HG03103 (cell line): ENCODE results near the gene TMPRSS2.

Experiments used
- ATAC-seq: cut with Tn5 transposase; IDR thresholded peaks from one replicate; pipeline ENCODE4 v1.9.1; 2021; ENCODE audit warnings: low read depth; ENCODE audit not compliant: unreplicated experiment

The TMPRSS2 gene

DNA sequence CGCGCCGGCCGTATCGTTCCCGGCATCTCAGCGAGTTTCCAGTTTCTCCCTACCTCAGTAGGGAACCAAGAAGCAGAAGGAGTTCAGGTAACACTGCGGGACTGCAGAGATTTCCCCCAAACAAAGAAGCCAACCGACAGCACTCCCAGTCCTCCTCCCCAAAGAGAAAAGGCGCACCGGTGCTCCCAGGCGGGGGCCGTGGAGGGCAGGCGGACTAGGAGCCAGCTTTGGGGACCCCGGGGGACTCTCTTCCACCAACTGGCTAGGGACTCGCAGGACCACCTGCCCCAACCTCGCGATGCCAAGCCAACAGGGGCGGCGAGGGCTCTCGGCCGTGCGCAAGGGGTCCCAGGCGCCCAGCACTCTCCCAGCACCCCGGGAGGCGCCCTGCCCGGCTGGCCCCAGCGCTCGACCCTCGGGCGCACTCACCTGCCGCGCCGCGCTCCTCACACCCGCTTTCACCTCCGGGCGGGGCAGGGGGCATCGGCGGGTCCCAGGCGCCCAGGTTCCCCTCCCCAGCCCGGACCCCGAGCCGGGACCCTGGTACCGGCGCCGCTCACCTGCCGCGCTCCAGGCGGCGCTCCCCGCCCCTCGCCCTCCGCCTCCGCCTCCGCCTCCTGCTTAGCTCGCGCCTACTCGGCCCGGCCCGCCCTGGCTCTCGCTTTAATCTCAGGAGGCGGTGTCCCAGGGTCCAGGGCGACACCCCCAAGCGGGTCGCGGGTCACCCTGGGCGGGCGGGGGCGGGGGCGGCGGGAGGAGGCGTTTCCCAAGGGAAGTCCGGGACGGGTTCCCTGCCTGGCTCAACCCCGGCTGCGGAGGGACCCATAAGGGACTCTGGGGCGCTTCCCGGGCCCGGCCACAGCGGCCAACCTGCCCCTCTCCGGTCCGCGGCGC is at the start of gene TMPRSS2:
TMPRSS2 (minus strand) TSS at position 638 of the 894 bp plus-strand sequence. CDS start 10,025 bp downstream, outside the sequence.
- no peak for ATAC-seq

DNA sequence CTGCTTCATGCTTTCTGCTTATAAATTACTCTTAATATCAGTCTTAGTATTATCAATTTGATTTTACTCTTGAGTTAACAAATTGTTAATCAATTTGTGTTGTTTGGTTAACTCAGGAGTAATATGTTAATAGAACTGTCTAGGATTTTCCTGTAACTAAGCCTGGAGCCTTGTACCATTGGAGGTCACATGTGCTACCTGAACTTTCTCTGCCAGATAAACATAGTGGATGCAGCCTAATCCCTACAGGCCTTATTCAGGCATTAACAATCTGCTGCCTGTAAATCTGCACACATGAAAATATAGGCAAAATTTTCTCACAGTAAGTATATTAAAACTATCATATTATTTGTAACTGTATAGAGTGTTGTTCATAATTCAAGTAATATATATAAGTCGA is 47.1 kb upstream of the TMPRSS2 start:
- no peak for ATAC-seq

DNA sequence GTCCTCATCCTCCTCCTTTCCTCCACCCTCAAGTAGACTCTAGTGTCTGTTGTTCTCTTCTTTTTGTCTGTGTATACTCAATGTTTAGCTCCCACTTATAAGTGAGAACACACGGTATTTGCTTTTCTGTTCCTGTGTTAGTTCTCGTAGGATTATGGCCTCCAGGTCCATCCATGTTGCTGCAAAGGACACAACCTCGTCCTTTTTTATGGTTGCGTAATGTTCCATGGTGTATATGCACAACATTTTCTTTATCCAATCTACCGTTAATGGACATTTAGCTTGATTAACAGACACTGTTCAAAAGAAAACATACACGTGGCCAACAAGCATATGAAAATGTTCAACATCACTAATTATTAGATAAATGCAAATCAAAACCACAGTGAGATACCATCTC is 44.3 kb upstream of the TMPRSS2 start:
- no peak for ATAC-seq

DNA sequence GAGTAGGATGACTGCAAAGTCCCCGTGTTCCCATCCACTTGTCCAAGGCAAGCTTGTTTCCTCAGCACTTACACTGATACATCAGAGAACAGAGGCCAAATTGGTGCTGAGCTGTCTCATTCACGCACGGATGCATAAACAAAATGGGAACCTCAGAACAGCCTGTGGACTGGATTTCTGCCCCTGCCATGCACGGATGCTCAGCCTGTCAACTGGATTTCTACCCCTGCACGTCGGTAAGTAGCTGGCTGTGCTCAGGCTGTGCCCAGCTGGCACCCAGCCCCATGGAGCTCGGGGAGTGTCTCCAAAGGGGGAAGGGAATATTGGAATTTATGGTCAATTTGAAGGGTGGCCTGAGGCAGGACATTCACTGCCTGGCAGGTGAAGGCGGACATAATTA is 40.8 kb upstream of the TMPRSS2 start:
- ATAC-seq: no peak

DNA sequence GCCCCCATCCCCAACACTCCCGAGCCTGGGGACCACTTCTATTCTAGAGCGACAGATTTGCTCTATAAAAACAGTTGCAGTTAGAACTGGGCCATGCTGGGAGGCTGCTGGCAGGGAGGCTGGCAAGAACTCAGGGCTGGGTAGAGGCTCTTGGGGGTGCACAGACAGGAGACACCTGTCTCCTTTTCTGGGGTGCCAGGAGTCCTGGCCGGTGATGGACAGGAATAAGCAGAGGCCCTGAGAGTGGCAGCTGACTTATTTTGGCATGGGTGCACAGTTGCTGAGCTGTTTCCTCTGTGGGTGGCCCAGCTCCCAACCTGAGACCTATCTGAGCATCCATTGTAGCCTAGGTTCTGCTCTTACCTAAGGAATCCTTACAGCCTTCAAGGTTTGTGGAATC is 39.2 kb upstream of the TMPRSS2 start:
- ATAC-seq: no peak

DNA sequence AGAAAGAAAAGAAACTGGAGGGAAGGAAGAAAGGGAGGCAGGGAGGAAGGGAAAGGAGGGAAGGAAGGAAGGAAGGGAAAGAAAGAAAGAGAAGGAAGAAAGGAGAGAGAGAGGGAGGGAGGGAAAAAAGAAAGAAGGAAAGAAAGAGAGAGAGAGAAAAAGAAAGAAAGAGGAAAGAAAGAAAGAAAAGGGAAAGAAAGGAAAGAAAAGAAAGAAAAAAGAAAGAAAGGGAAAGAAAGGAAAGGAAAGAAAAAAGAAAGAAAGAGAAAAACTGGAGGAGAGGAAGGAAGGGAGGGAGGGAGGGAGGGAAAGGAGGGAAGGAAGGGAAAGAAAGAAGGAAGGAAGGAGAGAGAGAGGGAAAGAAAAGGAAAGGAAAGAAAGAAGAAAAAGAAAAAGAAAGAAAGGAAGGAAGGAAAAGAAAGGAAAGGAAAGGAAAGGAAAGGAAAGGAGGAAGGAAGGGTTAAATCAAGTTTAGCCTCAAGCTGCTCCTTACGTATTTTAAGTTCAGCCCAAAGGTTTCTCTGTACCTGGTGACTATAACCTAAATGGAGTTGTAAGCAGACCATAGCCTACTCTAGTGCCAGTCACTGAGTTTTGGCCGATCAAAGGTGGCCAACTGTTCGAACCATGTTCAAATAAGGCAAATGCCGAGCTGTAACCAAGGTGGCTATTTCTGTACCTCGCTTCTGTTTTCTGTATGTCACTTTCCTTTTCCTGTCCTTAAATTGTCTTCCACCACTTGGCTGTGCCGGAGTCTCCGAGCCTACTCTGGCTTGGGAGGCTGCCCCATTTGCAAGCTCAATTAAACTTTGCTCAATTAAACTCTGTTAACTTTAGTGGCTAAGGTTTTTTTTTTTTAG is 37.8 kb upstream of the TMPRSS2 start:
- ATAC-seq: no peak

DNA sequence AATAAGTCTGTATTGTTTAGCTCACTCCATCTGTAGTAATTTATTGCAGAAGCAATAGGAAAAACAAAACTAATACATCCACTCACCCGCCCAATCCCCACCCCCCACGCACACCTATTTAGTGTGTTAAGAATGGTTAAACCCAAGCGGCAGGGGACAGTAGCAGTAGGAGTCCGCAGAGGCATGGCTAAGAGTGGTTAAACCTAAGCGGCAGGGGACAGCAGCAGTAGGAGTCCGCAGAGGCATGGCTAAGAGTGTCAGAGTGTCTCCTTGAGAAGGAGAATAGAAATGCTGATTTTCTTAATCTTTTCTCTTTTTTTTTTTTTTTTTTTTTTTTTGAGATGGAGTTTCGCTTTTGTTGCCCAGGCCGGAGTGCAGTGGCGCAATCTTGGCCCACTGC is 34.8 kb upstream of the TMPRSS2 start:
- no peak for ATAC-seq

DNA sequence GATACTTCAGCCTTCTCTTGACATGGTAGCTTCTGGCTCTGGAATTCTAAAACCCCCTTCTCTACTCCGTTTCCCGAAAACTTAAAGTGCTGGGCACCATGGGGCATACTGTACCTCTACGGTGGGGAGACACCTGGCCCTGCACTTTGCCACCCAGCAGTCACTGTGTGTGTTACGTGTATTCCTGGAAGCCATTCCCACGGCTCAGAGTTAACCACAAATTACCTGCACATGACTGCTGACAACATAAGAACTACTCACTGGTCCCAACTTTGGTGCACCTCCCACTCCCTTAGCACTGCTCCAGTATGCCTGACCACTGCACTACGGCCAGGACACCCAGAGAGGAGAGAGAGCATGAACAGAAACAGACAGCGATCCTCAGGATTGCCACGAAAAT is 29.4 kb upstream of the TMPRSS2 start:
- no peak for ATAC-seq

DNA sequence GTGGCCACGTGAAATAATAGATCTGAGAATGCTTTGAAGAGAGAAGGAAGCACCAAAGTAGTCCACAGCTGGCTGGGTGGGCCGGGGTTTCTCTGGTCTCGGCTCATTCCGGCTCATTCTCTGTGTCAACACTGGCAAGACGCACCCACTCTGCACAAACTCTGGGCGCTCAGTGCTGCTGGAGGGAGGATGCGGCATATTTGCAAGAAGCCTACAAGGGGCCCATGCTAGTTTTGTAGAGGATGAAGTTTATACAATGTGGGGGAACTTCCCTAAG is 28.8 kb upstream of the TMPRSS2 start:
- ATAC-seq: no peak

DNA sequence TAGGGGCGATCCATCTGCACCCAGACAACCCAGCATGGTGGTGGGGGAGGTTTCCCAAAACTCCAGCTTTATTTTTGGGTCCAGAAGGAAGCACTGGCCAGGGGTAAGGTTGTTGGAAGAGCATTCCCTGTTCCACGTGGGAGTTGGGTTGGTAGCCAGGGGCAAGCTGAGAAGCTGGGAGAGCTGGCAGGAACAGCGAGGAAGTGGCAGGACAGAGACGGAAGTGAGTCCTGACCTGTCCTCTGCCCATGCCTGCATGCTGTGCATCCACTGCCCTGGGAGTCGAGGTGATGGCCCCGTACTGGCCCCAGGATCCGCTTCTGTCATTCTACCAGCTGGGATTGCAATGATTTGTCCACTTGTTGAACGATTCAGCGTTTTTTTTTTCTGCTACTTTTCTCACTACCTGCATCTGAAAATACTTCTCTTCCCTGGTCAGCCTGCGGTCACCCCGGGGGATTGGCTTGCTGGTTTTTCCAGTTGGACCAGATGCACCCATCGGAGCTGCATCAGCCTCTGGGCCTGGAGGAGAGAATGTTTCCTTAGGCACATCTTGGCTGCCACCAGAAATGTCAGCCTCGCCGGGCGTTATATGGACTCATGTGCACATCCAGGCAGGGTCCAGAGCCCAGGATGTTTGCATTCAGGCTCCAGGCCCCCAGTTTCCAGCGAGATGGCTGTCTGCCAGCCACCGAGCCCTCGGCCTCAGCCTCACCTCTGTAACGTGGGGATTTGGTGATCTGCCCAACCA is 28.3 kb upstream of the TMPRSS2 start:
- ATAC-seq: no peak

DNA sequence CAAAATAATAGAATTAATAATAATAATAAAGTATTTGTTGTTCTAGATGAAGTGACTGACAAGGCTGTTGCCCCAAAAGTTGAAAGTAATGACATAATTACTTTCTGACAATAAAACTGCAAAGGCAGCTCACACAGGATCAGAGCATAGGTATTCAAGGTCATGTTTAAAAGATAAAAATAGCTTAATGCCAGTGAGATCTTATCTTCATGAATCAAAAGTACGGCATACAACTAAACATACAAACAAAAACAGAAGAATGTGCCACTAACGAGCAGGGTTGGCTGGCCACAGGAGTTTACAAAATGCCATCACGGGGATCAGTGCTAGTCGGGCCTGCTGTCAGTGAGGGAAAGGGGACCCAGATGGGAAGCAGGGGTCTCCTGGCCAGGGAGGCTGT is 22.4 kb upstream of the TMPRSS2 start:
- ATAC-seq: no peak

DNA sequence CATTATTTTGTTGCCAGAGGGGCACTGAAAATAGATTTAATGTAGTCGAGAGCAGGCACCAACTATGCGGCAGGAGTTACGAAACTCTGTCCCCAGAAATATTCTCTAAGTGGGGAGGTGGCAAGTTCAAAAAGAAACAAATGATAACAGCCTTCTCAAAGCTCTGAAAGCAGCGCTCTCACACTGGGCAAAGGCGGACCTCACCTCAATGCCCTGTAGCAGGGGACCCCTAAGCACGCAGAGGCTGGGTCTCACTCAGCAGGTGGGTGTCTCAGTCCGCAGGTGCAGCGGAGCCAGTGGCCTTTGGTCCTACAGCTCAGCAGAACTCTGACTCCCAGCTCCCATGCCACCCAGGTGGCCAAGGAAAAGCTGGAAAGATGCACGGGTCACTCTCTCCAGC is 21.8 kb upstream of the TMPRSS2 start:
- ATAC-seq: no peak

DNA sequence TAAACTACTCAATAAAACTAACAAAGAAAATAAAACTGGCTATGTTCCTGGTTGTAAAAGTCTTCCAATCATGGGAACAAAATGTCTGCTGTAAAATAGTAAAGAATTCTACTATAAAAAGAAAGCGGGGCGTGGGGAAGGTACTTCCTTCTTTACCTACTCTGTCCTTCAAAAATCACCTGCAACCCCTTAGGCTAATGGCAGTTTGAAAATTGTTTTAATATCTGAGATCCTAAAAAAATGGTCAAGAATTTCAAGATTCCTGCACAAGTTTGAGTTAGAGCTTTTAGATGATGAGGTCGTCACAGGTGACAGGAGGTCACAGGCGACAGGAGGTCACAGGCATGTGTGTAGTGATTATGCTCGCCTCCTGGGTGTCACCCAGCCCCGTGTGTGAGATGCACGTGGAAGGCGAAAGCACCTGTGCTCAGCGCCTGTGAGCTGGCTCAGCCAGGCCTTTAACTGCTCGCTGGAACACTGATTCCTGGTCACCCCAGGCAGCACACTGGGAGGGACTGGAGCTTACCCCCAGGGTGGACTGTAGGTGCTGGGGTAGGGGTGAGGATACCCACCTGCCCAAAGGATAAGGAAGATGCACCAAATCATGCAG is 18.6 kb upstream of the TMPRSS2 start:
- no peak for ATAC-seq

DNA sequence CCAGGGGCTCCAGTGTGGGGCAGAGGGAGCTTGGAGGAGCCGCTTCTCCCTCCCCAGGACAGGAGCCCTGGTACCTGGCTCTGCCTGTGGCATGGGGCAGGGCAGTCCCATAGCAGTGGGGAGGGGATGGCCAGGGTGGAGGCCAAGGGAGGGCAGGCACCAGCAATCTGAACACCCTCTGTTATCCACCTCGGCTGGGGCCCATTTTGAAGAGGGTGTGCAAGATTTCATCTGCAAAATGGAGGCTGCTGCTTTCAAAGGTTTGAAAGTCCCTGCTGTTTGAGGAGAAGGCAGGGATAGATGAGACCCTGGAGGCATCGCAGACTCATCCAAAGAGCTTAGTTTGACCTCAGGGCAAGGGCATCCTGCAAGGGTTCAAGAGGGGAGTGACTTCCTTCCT is 15.2 kb upstream of the TMPRSS2 start:
- no peak for ATAC-seq

DNA sequence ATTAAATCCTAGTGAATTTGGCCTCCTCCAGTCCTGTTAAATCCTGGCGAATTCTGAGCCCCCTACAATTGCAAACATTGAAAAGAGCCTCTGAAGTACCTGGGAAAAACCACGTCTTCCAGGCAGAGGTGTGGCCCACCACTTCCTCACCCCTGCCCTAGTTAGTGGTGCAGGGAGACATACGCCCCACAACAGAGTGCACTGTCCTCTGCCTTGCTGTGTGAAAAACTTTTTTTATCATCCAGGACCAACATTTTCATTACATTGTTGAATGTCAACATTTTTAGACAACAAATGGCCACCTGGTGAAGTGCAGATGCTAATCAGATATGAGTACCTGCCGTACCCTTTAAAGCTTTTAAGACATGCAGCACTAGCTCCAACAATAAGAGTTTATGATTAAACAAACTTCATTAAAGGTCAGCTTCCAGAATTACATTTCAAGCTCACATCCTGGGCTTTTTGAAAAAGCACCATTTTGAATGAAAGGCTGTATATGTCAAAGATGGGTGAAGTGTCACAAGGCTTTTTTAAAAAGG is 13.6 kb upstream of the TMPRSS2 start:
- no peak for ATAC-seq

DNA sequence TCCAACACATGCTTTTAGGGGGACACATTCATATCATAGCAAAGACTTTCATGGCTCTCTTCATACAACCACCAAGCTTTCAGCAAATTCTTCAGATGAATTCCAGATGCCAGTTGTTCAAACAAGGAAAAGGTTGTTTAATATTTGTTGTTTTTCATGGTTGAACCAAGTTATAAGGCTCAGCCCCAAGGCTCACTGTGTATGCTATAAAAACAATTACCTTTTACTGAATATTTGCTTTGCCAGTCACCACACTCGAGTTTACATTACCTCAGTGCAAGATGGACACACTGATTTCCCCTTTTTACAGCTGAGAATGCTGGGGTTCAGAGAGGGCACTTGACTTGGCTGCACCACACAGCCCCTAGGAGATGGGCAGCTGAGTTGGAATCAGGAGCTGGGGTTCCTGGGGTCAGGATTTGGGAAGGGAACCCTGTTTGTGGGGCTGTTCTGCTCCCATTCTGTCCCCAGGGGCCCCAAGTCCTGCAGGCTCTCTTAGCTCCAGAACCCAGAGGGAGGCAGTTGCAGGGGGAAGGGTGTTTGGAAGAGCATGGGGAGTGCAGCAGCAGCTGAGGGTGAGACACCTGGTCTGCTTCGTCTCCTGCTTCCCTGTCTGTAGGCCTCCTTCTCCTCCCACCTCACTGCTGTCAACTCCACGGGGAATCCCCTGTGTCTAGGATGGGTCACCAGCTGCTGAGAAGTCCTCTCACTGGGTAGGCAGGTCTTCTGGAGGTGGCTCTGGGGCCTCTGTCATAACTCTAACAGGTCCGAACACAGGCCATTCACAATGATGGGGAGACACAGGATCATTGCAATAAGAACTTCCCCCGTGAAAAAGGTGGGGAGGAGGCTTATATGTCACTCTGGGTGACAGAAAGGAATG is 12.8 kb upstream of the TMPRSS2 start:
- ATAC-seq: no peak

DNA sequence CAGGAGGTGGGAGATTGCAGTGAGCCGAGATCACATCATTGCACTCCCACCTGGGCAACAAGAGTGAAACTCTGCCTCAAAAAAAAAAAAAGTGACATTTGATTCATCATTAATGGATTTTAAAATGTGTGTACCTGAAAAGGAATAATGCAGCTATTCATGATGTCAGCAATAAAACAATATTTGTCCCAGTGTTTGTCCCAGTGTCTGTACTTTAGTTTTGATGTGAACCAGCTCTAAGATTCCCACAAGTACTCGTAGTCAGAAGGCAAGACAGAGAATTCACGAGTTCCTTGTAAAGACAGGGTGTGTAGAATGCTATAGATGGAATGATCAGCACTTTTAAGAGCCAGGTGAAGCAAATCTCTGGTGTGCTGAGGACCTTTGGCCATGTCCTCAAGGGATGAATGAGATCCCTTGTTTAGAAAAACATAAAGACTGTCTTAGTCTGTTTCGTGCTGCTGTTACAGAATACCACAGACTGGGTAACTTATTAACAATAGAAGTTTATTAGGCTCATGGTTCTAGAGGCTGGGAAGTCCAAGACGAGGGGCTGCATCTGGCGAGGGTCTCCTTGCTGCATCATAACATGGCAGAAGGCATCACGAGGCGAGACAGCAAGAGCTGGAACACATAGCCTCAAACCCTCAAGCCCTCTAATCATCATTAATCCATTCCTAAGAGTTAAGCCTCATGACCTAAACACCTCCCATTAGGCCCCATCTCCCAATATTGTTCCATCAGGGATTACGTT is 12.0 kb upstream of the TMPRSS2 start:
- no peak for ATAC-seq

DNA sequence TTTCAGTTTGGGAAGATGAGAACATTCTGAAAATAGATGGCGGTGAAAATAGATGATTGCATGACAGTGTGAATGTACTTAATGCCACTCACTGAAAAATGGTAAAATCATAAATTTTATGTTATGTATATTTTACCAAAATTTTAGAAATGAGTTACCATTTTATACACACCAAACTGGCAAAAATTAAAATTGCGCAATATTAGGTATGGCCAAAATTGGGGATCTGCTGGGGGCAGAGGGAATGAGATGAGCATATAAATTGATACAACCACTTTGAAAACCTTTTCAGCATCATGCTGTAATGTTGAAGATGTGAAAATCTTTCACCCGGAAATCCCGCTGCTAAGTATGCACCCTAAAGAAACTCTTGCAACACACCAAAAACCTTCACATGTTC is 10.8 kb upstream of the TMPRSS2 start:
- ATAC-seq: no peak

DNA sequence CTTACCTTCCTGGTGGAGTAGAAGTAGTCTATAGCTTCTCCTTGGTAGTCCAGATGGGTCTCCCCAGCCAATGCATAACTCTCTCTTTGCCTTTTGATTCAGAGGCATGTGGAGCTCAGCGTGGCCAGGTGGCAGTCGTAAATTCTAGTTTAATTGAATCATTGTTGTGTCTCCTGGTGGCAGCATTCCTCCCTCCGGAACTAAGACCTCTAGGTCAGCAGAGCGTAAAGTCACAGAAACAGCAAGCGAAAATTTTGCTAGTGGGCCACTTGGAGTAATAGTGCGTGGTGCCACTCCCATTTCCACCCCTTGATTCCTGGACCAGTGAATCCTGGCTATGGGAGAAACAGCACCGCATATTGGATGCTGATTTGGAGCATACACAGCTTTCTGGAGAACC is 3.9 kb upstream of the TMPRSS2 start:
- no peak for ATAC-seq
